ENCODE results near the gene RPS19. TPM values are rescaled to one million over a fixed set of nuclear protein-coding genes. Genes with fewer than 3 reads are reported as not detected.

Gene RPS19
- total and polyA plus RNA-seq, 2 donors, result 377 to 1,600 TPM

DNA sequence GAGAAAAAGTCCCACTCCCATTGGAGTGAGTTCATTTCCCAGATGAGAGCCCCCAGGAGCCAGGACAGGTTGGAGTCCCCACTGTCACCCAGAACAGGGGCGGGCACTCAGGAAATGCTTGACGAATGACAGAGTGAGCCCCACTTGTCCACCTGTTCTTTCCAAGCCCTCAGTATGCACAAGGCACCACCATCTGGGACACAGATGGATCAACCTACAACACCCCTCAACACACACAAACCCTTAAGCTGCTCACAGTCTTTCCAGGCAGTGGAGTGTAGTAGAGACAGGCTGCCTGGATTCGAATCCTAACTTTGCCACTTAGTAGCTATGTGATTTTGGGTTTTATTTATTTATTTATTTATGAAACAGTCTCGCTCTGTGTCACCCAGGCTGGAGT lies 30.9 kb downstream of the RPS19 start:
- H3K27ac ChIP-seq (ENCODE audit: low read depth), result no peak overlapping the region
- WGBS, result 95% methylated on average over 4 of the region's 4 CpGs
- no peak overlapping the region for H3K4me3 ChIP-seq (ENCODE audit: low read depth, low read length)
- DNase-seq (ENCODE audit: extremely low spot score), result no peak
- peaks cover 6% of the 10 kb centered on the region for H3K36me3 ChIP-seq (ENCODE audit: insufficient read depth)
- H3K4me1 ChIP-seq (ENCODE audit: insufficient read depth), result no peaks in the 10 kb centered on the region

DNA sequence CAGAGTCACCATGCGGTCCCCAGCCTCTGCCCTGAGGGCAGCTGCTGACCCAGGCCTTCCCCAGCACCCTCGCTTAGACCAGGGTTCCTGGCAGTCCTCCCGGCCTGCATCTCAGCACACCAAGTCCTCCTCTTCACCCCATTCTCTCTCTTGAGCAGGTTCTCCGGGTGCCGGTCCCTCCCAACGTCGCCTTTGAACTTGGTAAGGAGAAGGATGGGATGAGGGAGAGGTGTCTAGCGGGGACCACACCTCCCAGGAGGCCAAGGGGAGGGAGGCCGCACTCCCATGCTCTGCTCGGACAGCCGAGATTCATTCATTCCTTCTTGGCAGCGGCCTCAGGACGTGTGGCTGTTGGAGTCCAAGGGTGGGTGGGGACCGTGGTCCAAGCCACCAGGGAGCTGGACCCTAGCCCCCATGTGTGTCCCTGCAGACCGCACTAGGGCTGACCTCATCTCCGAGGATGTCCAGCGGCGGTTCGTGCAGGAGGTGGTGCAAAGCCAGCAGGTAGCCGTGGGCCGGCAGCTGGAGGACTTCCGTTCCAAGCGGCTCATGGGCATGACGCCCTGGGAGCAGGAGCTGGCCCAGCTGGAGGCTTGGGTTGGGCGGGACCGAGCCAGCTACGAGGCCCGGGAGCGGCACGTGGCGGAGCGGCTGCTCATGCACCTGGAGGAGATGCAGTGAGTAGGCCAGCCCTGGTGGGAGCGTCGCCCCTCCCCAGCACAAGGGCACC lies 32.3 kb downstream of the RPS19 start:
- Histone ChIP-seq H3K4me1 (ENCODE audit: insufficient read depth) (no peaks in the 10 kb centered on the region), H3K27ac (ENCODE audit: low read depth) (no peak overlapping the region), H3K4me3 (ENCODE audit: low read depth, low read length) (no peak overlapping the region), H3K36me3 (ENCODE audit: insufficient read depth) (peaks cover 6% of the 10 kb centered on the region)
- DNase-seq (ENCODE audit: extremely low spot score), result no peak
- 85% methylated on average over 34 of the region's 34 CpGs for WGBS

DNA sequence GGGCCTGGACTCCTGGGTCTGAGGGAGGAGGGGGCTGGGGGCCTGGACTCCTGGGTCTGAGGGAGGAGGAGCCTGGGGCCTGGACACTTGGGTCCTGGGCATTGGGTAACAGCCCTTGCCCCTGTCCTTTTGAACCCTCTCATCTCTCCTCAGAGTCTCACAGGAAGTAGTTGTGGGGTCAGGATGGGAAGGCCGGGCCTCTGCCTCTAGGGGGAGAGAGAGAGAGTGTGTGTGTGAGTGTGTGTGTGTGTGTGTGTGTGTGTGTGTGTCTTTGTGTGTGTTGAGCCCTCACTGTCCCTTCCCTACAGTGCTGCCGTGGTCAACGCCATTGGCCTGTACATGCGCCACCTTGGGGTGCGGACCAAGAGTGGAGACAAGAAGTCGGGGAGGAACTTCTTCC lies 33.8 kb downstream of the RPS19 start:
- WGBS, result 78% methylated on average over 6 of the region's 6 CpGs
- H3K36me3 ChIP-seq (ENCODE audit: insufficient read depth), result peaks cover 6% of the 10 kb centered on the region

DNA sequence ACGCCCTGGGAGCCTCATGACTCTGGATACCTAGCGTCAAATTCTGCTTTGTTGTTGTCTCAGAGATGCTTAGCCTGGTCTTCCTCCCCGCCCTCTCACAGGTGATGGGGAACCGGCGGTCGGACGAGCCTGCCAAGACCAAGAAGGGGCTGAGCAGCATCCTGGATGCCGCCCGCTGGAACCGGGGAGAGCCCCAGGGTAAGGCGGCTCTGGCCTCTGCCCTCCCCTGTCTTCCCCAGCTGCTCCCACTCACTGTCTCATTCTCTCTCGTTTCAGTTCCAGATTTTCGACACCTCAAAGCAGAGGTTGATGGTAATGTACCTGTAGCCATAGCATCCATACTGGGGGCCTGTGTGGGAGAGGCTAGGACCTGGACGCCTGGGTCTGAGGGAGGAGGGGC lies 34.3 kb downstream of the RPS19 start:
- H3K4me1 ChIP-seq (ENCODE audit: insufficient read depth), result no peaks in the 10 kb centered on the region
- H3K36me3 ChIP-seq (ENCODE audit: insufficient read depth), result peaks cover 6% of the 10 kb centered on the region
- no peak for DNase-seq (ENCODE audit: extremely low spot score)
- no peak overlapping the region for H3K27ac ChIP-seq (ENCODE audit: low read depth)
- WGBS, result 85% methylated on average over 14 of the region's 14 CpGs
- H3K4me3 ChIP-seq (ENCODE audit: low read depth, low read length), result no peak overlapping the region

More for the DNA sequence above, 33.8 kb downstream of the RPS19 start:
- no peak for DNase-seq (ENCODE audit: extremely low spot score)
- Histone ChIP-seq H3K27ac (ENCODE audit: low read depth) (no peak overlapping the region), H3K4me3 (ENCODE audit: low read depth, low read length) (no peak overlapping the region), H3K4me1 (ENCODE audit: insufficient read depth) (no peaks in the 10 kb centered on the region)

DNA sequence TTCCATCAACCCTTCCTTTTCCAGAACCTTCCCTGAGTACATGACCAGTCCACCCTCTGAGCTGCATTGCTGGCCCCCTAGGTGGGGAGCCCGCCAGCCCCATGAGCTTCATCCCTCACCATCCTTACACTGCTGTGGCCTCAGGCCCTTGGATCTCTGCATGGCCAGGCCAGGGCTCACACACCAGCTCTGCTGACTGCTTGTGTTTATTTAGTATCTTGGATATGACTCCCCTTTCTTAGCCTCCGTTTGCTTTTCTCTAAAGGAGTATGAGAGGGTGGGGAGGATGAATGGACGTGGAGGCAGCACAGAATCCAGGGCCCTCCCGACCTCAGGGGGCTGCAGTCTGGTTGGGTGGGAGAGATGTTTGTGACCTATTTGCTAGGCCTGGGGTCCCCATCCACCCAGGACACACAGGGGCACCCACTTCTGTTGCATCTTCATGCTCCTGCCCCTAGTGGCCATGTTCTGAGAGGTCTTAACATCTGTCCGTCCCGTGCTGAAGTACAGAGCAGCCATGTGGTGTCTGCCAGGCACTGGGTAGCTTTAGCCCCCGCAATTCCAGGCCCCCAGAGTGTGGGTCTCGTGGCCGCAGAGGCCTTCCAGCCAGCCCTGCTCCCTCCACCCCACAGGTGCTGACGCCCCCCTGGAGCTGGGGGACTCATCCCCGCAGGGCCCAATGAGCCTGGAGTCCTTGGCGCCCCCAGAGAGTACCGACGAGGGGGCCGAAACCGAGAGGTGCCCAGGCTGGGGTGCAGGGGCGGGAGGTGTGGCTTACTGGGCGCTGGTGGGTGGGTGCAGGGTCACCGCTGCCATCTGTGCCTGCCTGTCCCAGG lies 35.9 kb downstream of the RPS19 start:
- WGBS, result 83% methylated on average over 19 of the region's 19 CpGs
- Histone ChIP-seq H3K36me3 (ENCODE audit: insufficient read depth) (peaks cover 6% of the 10 kb centered on the region), H3K4me1 (ENCODE audit: insufficient read depth) (no peaks in the 10 kb centered on the region), H3K27ac (ENCODE audit: low read depth) (no peak overlapping the region), H3K4me3 (ENCODE audit: low read depth, low read length) (no peak overlapping the region)
- no peak for DNase-seq (ENCODE audit: extremely low spot score)

DNA sequence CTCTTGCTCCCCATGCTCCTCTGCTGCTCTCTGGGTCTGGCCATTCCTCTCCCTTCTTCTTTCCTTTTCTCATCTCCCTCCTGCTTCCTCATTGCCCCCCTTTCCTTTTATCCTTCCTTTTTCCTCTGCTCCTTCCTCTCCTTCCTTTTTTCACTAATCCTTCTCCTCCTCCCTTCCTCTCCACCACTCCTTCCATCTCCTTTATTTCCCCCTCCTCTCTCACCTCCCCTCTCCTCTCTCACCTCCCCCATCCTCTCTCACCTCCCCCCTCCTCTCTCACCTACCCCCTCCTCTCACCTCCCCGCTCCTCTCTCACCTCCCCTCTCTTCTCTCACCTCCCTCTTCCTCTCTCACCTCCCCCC lies 36.5 kb downstream of the RPS19 start:
- Histone ChIP-seq H3K27ac (ENCODE audit: low read depth) (no peak overlapping the region), H3K4me3 (ENCODE audit: low read depth, low read length) (no peak overlapping the region), H3K36me3 (ENCODE audit: insufficient read depth) (peaks cover 6% of the 10 kb centered on the region), H3K4me1 (ENCODE audit: insufficient read depth) (no peaks in the 10 kb centered on the region)
- no peak for DNase-seq (ENCODE audit: extremely low spot score)
- WGBS, result 92% methylated on average over 1 of the region's 1 CpG

DNA sequence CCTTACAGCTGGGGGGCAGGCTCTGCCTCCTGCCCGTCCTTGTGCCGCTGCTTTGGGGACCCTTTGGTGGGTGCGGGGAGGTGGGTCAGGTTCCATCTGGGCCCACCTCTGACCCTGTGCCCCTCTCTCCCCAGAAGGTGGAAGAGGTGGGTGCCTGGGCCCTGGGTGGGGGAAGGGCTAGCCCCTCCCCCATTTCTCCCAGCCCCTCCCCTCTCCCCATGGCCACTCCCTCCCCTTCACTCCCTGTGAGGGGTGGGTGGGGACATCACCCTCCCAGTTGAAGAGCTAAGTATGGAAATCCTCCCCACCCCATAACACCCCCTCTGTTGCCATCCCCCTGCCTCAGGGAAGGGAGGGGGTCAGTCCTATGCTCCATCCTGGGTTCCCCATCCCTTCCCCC lies 37.1 kb downstream of the RPS19 start:
- DNase-seq (ENCODE audit: extremely low spot score), result no peak
- H3K4me1 ChIP-seq (ENCODE audit: insufficient read depth), result no peaks in the 10 kb centered on the region
- no peak overlapping the region for H3K4me3 ChIP-seq (ENCODE audit: low read depth, low read length)
- H3K27ac ChIP-seq (ENCODE audit: low read depth), result no peak overlapping the region
- H3K36me3 ChIP-seq (ENCODE audit: insufficient read depth), result peaks cover 8% of the 10 kb centered on the region
- 94% methylated on average over 3 of the region's 3 CpGs for WGBS

DNA sequence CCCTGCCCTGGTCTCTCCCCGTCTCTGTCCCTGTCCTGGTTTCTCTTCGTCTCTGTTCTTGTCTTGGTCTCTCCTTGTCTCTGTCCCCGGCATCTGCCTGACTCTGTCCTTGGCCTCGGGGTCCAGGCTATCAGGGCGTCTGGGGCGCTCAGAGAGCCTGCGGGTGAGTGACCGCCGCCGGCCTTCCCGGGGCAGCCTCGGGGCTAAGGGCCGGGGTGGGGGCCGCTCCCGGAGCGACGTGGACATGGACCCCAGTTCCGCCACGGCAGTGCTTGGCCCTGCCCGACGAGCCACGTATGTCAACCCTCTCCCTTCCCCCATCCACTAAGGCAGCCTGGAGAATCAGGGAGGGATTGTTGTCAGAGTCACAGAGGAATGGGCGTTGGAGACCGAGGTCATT lies 37.8 kb downstream of the RPS19 start:
- Histone ChIP-seq H3K4me1 (ENCODE audit: insufficient read depth) (no peaks in the 10 kb centered on the region), H3K4me3 (ENCODE audit: low read depth, low read length) (no peak overlapping the region), H3K27ac (ENCODE audit: low read depth) (no peak overlapping the region), H3K36me3 (ENCODE audit: insufficient read depth) (peaks cover 8% of the 10 kb centered on the region)
- no peak for DNase-seq (ENCODE audit: extremely low spot score)
- WGBS, result 90% methylated on average over 24 of the region's 24 CpGs

DNA sequence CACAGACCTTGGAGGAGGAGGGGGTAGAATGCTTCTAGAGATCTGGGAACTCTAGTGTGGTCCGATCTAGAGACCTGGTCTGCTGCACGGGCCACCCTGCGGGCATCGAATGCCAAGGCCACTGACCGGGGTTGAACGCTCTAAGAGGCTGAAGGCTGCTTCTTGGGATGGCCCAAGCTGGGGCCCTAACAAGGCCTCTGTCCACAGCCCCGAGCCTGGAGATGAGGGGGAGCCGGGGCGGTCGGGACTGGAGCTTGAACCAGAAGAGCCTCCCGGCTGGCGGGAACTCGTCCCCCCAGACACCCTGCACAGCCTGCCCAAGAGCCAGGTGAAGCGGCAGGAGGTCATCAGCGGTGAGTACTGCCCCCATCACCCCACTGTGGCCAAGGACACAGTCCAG lies 38.2 kb downstream of the RPS19 start:
- Histone ChIP-seq H3K4me1 (ENCODE audit: insufficient read depth) (no peaks in the 10 kb centered on the region), H3K4me3 (ENCODE audit: low read depth, low read length) (no peak overlapping the region), H3K27ac (ENCODE audit: low read depth) (no peak overlapping the region), H3K36me3 (ENCODE audit: insufficient read depth) (peaks cover 8% of the 10 kb centered on the region)
- WGBS, result 92% methylated on average over 15 of the region's 15 CpGs
- no peak for DNase-seq (ENCODE audit: extremely low spot score)

DNA sequence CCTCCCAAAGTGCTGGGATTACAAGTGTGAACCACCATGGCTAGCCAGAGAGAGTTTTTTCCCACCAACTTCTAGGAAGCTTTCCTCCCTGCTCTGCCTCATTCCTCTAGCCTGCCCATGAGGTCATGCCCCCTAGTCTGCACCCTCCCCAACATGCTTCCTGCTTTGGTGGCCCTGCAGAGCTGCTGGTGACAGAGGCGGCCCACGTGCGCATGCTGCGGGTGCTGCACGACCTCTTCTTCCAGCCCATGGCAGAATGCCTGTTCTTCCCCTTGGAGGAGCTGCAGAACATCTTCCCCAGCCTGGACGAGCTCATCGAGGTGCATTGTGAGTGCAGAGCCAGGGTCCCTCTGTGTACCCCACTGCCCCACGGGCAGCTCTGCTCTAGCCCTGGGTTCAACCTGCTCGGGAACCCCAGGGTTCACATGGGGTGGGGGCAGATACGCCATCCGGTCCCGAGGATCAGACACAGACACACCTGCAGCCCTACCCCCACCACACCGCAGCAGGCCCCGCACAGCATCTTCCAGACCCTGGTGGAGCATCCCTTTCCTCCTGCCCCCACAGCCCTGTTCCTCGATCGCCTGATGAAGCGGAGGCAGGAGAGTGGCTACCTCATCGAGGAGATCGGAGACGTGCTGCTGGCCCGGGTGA lies 41.8 kb downstream of the RPS19 start:
- no peak overlapping the region for H3K27ac ChIP-seq (ENCODE audit: low read depth)
- H3K4me3 ChIP-seq (ENCODE audit: low read depth, low read length), result no peak overlapping the region
- 93% methylated on average over 21 of the region's 21 CpGs for WGBS
- H3K36me3 ChIP-seq (ENCODE audit: insufficient read depth), result peaks cover 11% of the 10 kb centered on the region
- no peaks in the 10 kb centered on the region for H3K4me1 ChIP-seq (ENCODE audit: insufficient read depth)
- DNase-seq (ENCODE audit: extremely low spot score), result no peak

DNA sequence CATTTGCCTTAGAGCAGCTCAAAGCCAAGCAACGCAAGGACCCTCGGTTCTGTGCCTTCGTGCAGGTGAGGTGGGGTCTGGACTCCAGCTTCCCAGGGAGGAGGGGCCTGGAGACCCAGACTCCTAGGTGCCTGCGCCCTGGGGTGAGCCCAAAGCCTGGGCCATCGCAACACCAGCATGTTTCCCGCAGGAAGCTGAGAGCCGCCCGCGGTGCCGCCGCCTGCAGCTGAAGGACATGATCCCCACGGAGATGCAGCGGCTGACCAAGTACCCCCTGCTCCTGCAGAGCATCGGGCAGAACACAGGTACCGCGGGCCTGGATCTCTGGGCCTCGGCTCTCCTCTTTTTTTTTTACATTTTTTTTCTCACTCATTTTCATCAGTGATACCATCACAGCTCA lies 42.5 kb downstream of the RPS19 start:
- WGBS, result 94% methylated on average over 17 of the region's 17 CpGs
- peaks cover 11% of the 10 kb centered on the region for H3K36me3 ChIP-seq (ENCODE audit: insufficient read depth)
- no peaks in the 10 kb centered on the region for H3K4me1 ChIP-seq (ENCODE audit: insufficient read depth)
- no peak overlapping the region for H3K4me3 ChIP-seq (ENCODE audit: low read depth, low read length)
- H3K27ac ChIP-seq (ENCODE audit: low read depth), result no peak overlapping the region
- no peak for DNase-seq (ENCODE audit: extremely low spot score)

DNA sequence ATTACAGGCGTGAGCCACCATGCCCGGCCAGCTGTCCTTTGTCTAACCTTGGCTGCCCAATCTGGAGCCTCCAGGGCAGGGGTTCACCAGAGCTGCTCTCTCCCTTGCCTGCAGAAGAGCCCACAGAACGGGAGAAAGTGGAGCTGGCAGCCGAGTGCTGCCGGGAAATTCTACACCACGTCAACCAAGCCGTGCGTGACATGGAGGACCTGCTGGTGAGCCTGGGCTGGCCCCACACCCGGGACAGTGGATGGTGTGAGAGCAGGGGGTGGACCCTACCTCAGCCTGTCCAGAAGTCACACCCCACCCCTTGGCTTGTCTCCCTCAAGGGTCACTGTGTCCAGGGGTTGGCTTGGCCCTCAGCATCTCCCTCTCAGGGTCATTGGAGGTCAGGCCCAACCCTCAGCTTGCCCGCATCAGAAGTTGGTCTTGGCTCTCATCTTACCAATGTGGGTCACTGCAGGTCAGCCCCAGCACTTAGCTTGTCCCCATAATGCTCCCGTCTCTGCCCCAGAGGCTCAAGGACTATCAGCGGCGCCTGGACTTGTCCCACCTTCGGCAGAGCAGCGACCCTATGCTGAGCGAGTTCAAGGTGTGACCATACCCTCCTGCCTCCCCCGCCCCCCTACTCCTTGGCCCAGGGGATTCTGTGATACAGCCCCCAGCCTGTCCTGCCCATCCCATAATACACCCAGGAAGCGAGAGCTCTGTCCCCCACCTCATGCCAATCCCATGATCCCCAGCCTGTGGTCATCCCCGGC lies 43.3 kb downstream of the RPS19 start:
- H3K36me3 ChIP-seq (ENCODE audit: insufficient read depth), result peaks cover 11% of the 10 kb centered on the region
- no peak for DNase-seq (ENCODE audit: extremely low spot score)
- H3K4me1 ChIP-seq (ENCODE audit: insufficient read depth), result no peaks in the 10 kb centered on the region

DNA sequence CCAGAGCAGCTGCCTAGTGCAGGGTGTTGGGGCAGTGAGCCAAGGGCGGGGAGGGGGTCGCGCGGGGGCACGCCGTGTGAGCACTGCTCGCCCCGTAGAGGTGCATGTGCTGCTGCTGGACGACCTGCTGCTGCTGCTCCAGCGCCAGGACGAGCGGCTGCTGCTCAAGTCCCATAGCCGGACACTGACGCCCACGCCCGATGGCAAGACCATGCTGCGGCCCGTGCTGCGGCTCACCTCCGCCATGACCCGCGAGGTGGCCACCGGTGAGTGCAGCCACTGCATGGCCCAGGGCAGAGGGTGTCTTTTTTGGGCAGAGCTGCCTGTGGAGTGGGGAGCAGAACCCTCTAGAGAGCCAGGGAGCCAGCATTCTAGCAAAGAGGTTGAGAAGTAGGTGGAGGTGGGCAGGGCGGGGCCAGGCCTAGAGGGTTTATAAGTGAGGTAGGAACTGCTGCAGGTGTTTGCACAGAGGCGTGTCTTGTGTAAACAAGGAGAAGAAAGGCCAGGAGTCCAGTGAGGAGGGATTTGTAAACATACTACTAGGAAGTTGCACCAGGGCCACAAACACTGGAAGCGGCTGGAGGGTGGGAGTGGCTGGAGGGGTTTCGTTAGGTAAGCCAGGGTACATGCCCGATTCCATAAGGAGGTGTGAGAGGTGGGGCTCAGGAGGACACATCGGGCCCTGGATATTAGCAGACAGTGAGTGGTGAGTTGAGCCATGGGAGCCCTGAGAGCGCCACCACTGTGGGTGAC lies 44.2 kb downstream of the RPS19 start:
- Histone ChIP-seq H3K4me1 (ENCODE audit: insufficient read depth) (no peaks in the 10 kb centered on the region), H3K36me3 (ENCODE audit: insufficient read depth) (peaks cover 11% of the 10 kb centered on the region)
- WGBS, result 85% methylated on average over 30 of the region's 30 CpGs

More for the DNA sequence above, 43.3 kb downstream of the RPS19 start:
- 93% methylated on average over 19 of the region's 19 CpGs for WGBS
- H3K27ac ChIP-seq (ENCODE audit: low read depth), result no peak overlapping the region
- H3K4me3 ChIP-seq (ENCODE audit: low read depth, low read length), result no peak overlapping the region

More for the DNA sequence above, 44.2 kb downstream of the RPS19 start:
- Histone ChIP-seq H3K4me3 (ENCODE audit: low read depth, low read length) (no peak overlapping the region), H3K27ac (ENCODE audit: low read depth) (no peak overlapping the region)
- peak; percentile 48 for DNase-seq (ENCODE audit: extremely low spot score)
